Tibial nerve (tissue), 4 donors: ENCODE results near the gene CFDP1. TPM values are rescaled to one million over a fixed set of nuclear protein-coding genes. Genes with fewer than 3 reads are reported as not detected.
A peak's percentile ranks its signal among the peaks of the same experiment; 100 is the strongest.

Experiments used
- DNase-seq, 2 donors: peaks; one replicate each; pipeline ENCODE4 v3.0.0-alpha.2; 2019; ENCODE audit warnings: low spot score in 2 of 2
- H3K27ac ChIP-seq, 4 donors: fragments of 200-600 bp; sonication (generic) in 3 of 4; one replicate each; pipeline ENCODE4 v1.5.1; 2017 to 2019; ENCODE audit warnings: mild to moderate bottlenecking in 1 of 4
- H3K27me3 ChIP-seq, 2 donors: fragments of 200-600 bp; sonication (generic) in 1 of 2; one replicate each; pipeline versions ENCODE4 v1.5.1 to v1.6.0; 2017 to 2019
- H3K36me3 ChIP-seq, 3 donors: fragments of 200-600 bp; sonication (generic); one replicate each; pipeline ENCODE4 v1.5.1; 2018 to 2019
- H3K4me1 ChIP-seq, 4 donors: fragments of 200-600 bp; sonication (generic) in 3 of 4; one replicate each; pipeline ENCODE4 v1.5.1; 2017 to 2019
- H3K4me3 ChIP-seq, 4 donors: fragments of 200-600 bp; sonication (generic) in 3 of 4; one replicate each; pipeline ENCODE4 v1.5.1; 2017 to 2019; ENCODE audit warnings: mild to moderate bottlenecking in 1 of 4, moderate library complexity in 1 of 4
- H3K9me3 ChIP-seq, 4 donors: fragments of 200-600 bp; sonication (generic) in 3 of 4; one replicate each; pipeline ENCODE4 v1.5.1; 2017 to 2019
- CTCF ChIP-seq, 5 experiments: fragments of 200-600 bp in 3 of 5; fragments of 450-650 bp in 2 of 5; sonication (generic) in 3 of 5; IDR thresholded peaks; one replicate each; pipeline ENCODE4 v1.5.1; 2016 to 2019; ENCODE audit warnings: antibody characterized with exemption in 5 of 5, mild to moderate bottlenecking in 3 of 5, moderate library complexity in 2 of 5
- EP300 ChIP-seq, 2 donors: sonication (generic); formaldehyde crosslinking; IDR thresholded peaks; one replicate each; pipeline ENCODE4 v1.6.1; 2017; ENCODE audit warnings: antibody characterized with exemption in 2 of 2, mild to moderate bottlenecking in 1 of 2
- POLR2A ChIP-seq, 2 donors: fragments of 450-650 bp; IDR thresholded peaks; one replicate each; pipeline ENCODE4 v1.6.1; 2017; ENCODE audit warnings: antibody characterized with exemption in 2 of 2, mild to moderate bottlenecking in 2 of 2, moderate library complexity in 2 of 2
- WGBS, 2 donors: methylation state at CpG; one replicate each; pipeline ENCODE4 v1.1.5; 2018; 5-methylcytosine and 5-hydroxymethylcytosine counted together
- total RNA-seq, 4 donors: library from RNA; depleted of rRNA; stranded (reverse); fragments of >200 nt; gene quantifications; one replicate each; pipeline ENCODE4 v1.1.0, GENCODE V29; 2016

The CFDP1 gene
- total RNA-seq = 100 to 1,000 TPM in 1 of 4 donors, 10 to 100 TPM in 3; 35.6 to 120 (median 62.4) TPM

GRCh38 chr16:75432828-75433731 is at the start of gene CFDP1:
TSS of gene CFDP1 (minus strand) at chr16:75433503. CDS start at chr16:75433352, 151 bp downstream.
- Histone ChIP-seq H3K4me1 (peaks cover 0 to 36% (median 4%) of the 10 kb centered on the region in 4 donors), H3K27me3 (no peaks in the 10 kb centered on the region), H3K4me3 (peak within 1 kb of the TSS; percentile 75 to 91 (median 84)), H3K27ac (peak within 1 kb of the TSS; percentile 95 to 100 (median 97)), H3K36me3 (no peaks in the 10 kb centered on the region), H3K9me3 (no peaks in the 10 kb centered on the region)
- 0 to 1% methylated on average over 49 to 55 of the region's 85 CpGs for WGBS, 2 donors
- peak; percentile 91 for DNase-seq
- TF ChIP-seq CTCF (IDR thresholded peaks at IDR 0.05) = peak in 1 of 5 experiments; percentile 29
- TF ChIP-seq EP300 (IDR thresholded peaks at IDR 0.05) = peak; percentile 53 to 95
- peak; percentile 79 to 86 for TF ChIP-seq POLR2A (IDR thresholded peaks at IDR 0.05)

- no peaks in the 10 kb centered on the region for H3K4me1 ChIP-seq
- 74 to 76% methylated on average over 14 of the region's 14 CpGs for WGBS, 2 donors
- no peak overlapping the region for H3K4me3 ChIP-seq
- no peaks in the 10 kb centered on the region for H3K27me3 ChIP-seq
- H3K9me3 ChIP-seq = no peaks in the 10 kb centered on the region
- no peaks in the 10 kb centered on the region for H3K36me3 ChIP-seq
- DNase-seq = no peak
- H3K27ac ChIP-seq = no peak overlapping the region
- no peak for TF ChIP-seq CTCF (IDR thresholded peaks at IDR 0.05)
- no peak for TF ChIP-seq EP300 (IDR thresholded peaks at IDR 0.05)
Observed at GRCh38 chr16:75482434-75483205, 49.3 kb upstream of the CFDP1 start.

- WGBS, 2 donors = 81 to 85% methylated on average over 7 of the region's 7 CpGs
- Histone ChIP-seq H3K27me3 (no peaks in the 10 kb centered on the region), H3K4me1 (no peaks in the 10 kb centered on the region), H3K4me3 (no peak overlapping the region), H3K36me3 (no peaks in the 10 kb centered on the region), H3K9me3 (no peaks in the 10 kb centered on the region), H3K27ac (no peak overlapping the region)
- DNase-seq = no peak
- TF ChIP-seq POLR2A (IDR thresholded peaks at IDR 0.05) (no peak), CTCF (IDR thresholded peaks at IDR 0.05) (no peak), EP300 (IDR thresholded peaks at IDR 0.05) (no peak)
Observed at GRCh38 chr16:75481475-75481874, 48.2 kb upstream of the CFDP1 start.

- Histone ChIP-seq H3K27me3 (no peaks in the 10 kb centered on the region), H3K4me1 (no peaks in the 10 kb centered on the region), H3K4me3 (no peak overlapping the region), H3K27ac (no peak overlapping the region), H3K36me3 (no peaks in the 10 kb centered on the region), H3K9me3 (no peaks in the 10 kb centered on the region)
- no peak for DNase-seq
- no peak for TF ChIP-seq POLR2A (IDR thresholded peaks at IDR 0.05)
- TF ChIP-seq CTCF (IDR thresholded peaks at IDR 0.05) = no peak
- TF ChIP-seq EP300 (IDR thresholded peaks at IDR 0.05) = no peak
- 94 to 97% methylated on average over 40 to 47 of the region's 47 CpGs for WGBS, 2 donors
Observed at GRCh38 chr16:75479421-75479990, 46.2 kb upstream of the CFDP1 start.
